GM18868 (cell line): ENCODE measurements around the gene COPB2.
"Not testable (repeated sequence)": the region's sequence is repeated elsewhere in the genome, so short reads cannot be mapped to it uniquely, and the experiment has no call there.

Experiments
- ATAC-seq: cut with Tn5 transposase; IDR thresholded peaks from one replicate; pipeline ENCODE4 v1.9.1; 2021; ENCODE audit warnings: mild to moderate bottlenecking, moderate library complexity; ENCODE audit not compliant: unreplicated experiment

The COPB2 gene

GRCh38 chr3:139389552-139390368, at the start of gene COPB2:
Gene COPB2, minus strand, starts transcription at chr3:139389647. Its CDS starts 97 bp downstream, at chr3:139389550.
- peak; percentile 97 for ATAC-seq

GRCh38 chr3:139434764-139435307, 45.4 kb upstream of the COPB2 start:
- ATAC-seq, result no peak

GRCh38 chr3:139434228-139434627, 44.8 kb upstream of the COPB2 start:
- no peak for ATAC-seq

GRCh38 chr3:139433089-139433488, 43.6 kb upstream of the COPB2 start:
- no peak for ATAC-seq

GRCh38 chr3:139430493-139430892, 41.0 kb upstream of the COPB2 start:
- no peak for ATAC-seq

GRCh38 chr3:139427283-139428060, 38.0 kb upstream of the COPB2 start:
- peak; percentile 90 for ATAC-seq

DNA sequence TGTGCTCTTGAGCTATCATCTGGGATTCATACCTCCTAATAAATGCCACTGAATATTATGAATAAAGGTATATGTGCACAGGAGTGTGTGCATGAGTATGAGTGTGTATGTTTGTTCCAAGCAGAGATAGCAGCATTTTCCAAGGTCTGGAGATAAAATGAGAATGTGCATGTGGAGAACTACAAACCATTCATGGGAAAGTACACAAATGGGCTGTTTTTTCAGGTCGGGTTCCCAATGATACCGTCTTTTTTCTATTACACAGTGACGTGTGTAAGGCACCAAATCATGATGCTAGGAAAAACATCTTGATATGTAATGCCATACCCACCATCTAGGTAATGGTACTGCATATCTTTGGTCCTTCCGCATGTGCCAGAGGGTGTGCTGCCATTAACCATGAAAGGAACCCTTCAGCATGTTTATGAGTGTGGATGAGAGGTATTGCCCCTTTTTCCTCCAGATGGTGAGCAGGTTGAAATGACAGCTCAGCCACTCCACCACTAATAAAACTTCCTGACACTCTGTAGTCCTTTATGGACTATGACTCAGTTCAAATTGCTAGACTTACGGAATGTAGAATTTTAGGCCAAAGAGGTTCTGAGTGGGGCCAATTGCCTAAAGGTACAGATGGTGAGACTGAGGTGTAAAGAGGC, 36.4 kb upstream of the COPB2 start:
- ATAC-seq, result no peak

DNA sequence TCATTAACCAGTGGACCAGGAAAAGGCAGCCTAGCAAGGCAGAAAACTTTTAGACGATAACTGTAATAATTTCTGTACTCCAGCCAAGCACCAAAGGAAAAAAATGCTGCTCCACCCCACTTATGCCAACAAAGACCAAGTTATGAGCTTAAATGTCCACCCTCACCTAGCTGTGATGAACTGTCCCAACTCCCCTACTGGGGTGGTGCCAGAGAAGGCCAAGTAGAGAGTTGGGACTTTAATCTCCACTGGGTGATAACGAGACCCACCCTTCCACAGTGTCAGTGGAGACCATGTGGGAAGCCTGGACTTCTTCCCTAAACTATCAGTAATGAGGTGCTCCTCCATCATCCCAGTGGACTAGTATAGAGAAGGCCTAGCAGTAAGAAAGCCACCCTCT, 33.8 kb upstream of the COPB2 start:
- no peak for ATAC-seq

DNA sequence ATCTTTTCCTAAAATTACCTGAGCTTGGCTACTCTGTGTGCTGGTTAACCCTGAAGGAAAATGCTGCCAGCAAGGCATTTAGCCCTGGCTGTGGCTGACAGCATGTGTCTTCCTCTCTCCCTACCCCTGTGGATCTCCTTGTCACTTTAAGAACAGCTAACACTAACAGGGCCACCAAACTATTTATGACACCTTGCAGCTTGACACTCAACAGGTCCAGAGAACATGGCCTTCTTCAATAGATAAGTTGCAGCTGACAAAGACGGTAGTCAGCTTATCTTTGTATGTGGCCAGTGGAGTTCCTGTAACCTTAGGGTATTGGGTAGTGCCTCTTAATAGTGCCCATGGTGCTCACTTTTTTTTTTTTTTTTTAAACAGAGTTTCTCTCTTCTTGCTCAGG, 32.0 kb upstream of the COPB2 start:
- no peak for ATAC-seq

DNA sequence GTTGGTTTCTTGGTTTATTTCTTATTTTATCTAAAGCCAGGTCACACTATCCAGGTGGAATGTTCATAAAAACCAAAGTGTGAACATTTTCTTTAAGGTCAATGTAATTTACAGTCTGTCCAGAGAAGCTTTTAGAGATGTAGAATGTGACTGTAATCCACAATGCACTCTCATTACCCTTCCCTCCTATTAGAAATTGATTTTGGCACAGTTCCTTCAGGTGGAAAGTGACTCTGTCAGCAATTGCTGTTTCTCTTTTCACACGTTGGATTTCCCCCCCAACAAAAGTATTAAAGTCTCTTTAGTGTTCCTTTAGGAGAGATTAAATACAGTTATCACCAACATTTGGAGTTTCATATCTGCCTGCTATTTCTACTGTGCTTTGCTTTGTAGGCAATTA, 31.6 kb upstream of the COPB2 start:
- ATAC-seq, result no peak

DNA sequence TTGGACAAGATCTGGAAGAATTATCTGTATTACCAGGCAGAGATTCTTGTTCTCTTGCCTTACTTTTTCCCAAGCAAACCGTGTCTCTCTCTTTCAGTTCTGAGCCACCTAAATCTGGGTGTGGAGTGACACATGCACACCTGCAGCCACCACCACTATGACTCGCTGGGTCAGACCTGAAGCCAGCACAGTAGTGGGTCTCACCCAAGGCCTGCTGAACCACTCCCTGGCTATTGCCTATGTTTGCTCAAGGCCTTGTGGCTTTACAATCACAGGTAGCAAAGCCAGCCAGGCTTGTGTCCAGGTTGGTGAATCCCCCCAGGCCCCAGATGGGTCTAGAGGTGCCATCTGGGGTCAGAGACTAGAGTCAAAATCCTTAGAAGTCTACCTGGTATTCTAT, 28.7 kb upstream of the COPB2 start:
- ATAC-seq, result no peak

- ATAC-seq, result no peak
Observed at GRCh38 chr3:139416275-139416674, 26.8 kb upstream of the COPB2 start.

DNA sequence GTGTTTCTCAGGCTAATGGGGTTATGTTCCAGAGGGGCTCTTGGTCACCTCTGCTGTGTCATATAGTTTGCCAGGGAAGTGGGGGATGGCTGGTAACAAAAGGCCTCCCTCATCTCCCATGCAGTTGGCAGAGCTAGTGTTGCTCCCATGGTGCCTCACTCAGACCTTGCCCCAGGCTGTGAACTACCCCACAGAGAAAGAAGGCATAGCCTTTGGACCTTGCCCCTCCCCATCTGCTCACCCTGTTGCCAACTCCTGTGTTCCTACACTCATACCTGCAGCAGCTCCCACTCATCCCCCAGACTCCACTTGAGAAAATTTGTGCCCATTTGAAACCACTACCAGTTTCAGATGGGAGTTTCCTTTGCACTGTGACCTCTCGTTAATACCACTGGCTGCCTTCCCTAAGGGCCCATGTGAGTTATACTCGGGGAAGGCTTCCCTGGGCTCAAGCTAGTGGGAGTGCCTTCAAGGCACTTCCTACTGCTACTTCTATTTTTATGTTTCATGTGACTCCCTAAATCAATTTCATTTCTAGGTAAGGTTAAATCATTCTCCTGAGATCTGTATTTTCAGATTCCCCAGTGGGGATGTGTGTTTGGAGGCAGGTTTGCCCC, 25.3 kb upstream of the COPB2 start:
- ATAC-seq, result no peak

DNA sequence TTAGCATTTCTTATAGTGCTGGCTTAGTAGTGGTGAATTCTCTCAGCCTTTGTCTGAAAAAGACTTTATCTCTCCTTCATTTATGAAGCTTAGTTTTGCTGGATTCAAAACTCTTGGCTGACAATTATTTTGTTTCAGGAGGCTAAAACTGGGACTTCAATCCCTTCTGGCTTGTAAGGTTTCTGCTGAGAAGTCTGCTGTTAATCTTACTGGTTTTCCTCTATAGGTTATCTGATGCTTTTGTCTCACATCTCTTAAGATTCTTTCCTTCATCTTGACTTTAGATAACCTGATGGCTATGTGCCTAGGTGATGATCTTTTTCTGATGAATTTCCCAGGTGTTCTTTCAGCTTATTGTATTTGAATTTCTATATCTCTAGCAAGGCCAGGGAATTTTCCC, 23.4 kb upstream of the COPB2 start:
- not testable (repeated sequence) for ATAC-seq

DNA sequence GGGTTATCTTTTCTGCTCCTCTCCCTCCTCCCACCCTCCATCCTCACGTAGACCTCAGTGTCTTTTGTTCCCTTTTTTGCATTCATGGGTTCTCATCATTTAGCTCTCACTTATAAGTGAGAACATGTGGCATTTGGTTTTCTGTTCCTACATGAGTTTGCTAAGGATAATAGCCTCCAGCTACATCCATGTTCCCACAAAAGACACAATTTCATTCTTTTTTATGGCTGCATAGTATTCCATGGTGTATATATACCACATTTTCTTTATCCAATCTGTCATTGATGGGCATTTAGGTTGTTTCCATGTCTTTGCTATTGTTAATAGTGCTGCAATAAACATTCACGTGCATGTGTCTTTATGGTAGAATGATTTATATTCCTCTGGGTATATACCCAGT, 11.7 kb upstream of the COPB2 start:
- ATAC-seq, result not testable (repeated sequence)

- no peak for ATAC-seq
Observed at GRCh38 chr3:139396707-139397106, 7.3 kb upstream of the COPB2 start.

- no peak for ATAC-seq
Observed at GRCh38 chr3:139394116-139394515, 4.7 kb upstream of the COPB2 start.

DNA sequence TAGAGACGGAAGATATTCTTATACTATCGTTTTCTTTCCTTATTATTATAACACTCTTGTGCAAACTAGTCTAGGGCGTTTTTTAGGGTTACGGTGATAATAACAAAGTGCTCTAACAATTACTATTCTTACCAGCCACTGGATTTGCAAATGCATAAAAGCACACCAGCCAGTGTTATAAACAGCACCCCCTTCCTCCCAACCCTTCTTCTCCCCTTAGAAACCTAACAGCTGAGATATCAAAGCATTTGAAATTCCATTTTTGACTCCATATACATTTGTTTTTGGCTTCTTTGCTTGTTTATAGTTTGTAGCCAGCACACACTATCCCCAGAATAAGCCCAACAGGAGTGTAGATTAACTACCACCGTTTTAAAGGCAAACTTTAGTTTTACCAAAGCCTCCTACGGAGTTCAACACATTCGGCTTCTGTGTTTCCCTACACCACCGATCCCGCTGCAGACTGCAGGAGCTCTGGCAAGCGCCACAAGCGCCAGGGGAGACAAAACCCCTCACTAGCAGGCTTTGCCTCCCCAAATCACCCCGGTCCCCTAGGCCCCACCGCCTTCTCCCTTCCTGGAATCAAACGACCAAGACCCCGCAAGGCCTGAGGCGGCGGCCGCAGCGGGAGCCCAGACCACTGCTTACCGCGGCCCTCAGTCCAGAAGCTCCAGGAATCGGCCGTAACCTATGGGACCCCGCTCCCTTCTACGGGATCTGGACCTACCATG, 461 bp downstream of the COPB2 start:
- peak; percentile 29 for ATAC-seq

DNA sequence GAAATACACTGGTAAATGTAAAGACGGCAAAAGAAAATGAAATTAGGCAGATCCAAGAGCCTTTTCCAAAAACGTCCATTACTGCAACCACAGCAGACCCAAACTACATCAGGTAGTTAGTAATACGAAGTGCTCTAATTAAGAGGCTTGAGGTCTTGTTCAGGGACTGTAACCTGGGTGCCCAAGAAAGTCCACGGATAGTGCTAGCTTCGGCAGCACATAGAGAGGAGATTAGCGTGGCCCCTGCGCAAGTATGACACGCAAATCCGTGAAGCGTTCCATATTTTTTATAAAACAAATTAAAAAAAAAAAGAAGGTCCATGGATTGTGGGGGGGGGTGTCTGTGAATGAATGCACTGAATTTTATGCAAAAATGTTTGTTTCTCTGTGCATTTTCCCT, 1.4 kb downstream of the COPB2 start:
- no peak for ATAC-seq

DNA sequence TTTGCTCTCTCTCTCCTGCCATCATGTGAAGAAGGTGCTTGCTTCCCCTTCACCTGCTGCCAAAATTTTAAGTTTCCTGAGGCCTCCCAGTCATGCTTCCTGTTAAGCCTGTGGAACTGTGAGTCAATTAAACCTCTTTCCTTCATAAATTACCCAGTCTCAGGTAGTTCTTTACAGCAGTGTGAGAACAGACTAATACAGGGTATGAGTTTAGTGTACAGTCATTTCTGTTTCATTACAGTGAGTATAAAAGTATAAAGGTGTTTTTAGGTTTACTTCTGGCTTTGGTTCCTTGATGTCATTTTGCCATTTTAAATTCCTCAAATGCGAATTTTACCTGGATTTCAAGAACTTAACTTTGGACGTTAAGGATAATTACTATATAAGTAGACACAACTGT, 7.2 kb downstream of the COPB2 start:
- ATAC-seq, result not testable (repeated sequence)
